DOHH2 (cell line): ENCODE data around the gene PES1.
"Not testable (repeated sequence)": the region's sequence is repeated elsewhere in the genome, so short reads cannot be mapped to it uniquely, and the experiment has no call there.

Experiments used
- CTCF ChIP-seq: fragments of 200-600 bp; sonication (generic); IDR thresholded peaks from one replicate; pipeline ENCODE4 v1.5.1; 2014; ENCODE audit warnings: antibody characterized with exemption, mild to moderate bottlenecking, low read depth, low read length; ENCODE audit not compliant: poor library complexity, severe bottlenecking
- EZH2phosphoT487 ChIP-seq: fragments of 200-600 bp; sonication (generic); IDR thresholded peaks from 2 replicates; pipeline ENCODE4 v1.6.1; 2017; ENCODE audit warnings: borderline replicate concordance, mild to moderate bottlenecking, antibody characterized with exemption, low read length, moderate library complexity, mixed read lengths

DNA sequence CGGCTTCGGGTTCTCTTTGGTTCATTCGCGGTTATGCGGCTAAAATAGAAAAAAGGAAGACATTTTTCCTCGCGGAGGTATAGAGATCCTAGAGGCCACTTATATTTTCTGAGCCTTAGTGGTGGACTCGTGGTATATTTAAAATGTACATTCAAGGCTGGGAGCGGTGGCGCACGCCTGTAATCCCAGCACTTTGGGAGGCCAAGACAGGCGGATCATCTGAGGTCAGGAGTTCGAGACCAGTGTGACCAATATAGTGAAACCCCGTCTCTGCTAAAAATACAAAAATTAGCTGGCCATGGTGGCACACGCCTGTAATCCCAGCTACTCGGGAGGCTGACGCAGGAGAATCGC is 627 bp upstream of the PES1 start:
- TF ChIP-seq CTCF, EZH2phosphoT487: not testable (repeated sequence)
